ENCODE results near the gene MRPL53.
"Not testable (repeated sequence)": the region's sequence is repeated elsewhere in the genome, so short reads cannot be mapped to it uniquely, and the experiment has no call there.

Gene MRPL53

GRCh38 chr2:74474899-74475298 is 2.4 kb upstream of the MRPL53 start:
- DNase-seq (ENCODE audit: low read depth in 2 of 2): peak; percentile 11 to 23
- peak; percentile 23 for TF ChIP-seq CTCF (IDR thresholded peaks at IDR 0.05; ENCODE audit: low read depth, low read length)

GRCh38 chr2:74474481-74474880 is 2.0 kb upstream of the MRPL53 start:
- DNase-seq (ENCODE audit: low read depth in 2 of 2): no peak
- no peak for TF ChIP-seq CTCF (IDR thresholded peaks at IDR 0.05; ENCODE audit: low read depth, low read length)
- H3K4me3 ChIP-seq (replicated peaks in 1 of 2; ENCODE audit: low read depth in 2 of 2, low read length in 2 of 2): no peak overlapping the region

More at GRCh38 chr2:74474899-74475298, 2.4 kb upstream of the MRPL53 start:
- H3K4me3 ChIP-seq (replicated peaks in 1 of 2; ENCODE audit: low read depth in 2 of 2, low read length in 2 of 2): no peak overlapping the region

- peak in 1 of 2 donors; percentile 26 for DNase-seq (ENCODE audit: low read depth in 2 of 2)
- peak overlapping the region; percentile 67 to 81 for H3K4me3 ChIP-seq (replicated peaks in 1 of 2; ENCODE audit: low read depth in 2 of 2, low read length in 2 of 2)
- TF ChIP-seq CTCF (IDR thresholded peaks at IDR 0.05; ENCODE audit: low read depth, low read length): no peak
Measured at GRCh38 chr2:74472945-74473258, 422 bp upstream of the MRPL53 start.

GRCh38 chr2:74471332-74472065 is 981 bp downstream of the MRPL53 start:
- H3K4me3 ChIP-seq (replicated peaks in 1 of 2; ENCODE audit: low read depth in 2 of 2, low read length in 2 of 2): peak overlapping the region; percentile 67 to 81
- DNase-seq (ENCODE audit: low read depth in 2 of 2): peak in 1 of 2 donors; percentile 15
- TF ChIP-seq CTCF (IDR thresholded peaks at IDR 0.05; ENCODE audit: low read depth, low read length): no peak

GRCh38 chr2:74470742-74471141 is 1.7 kb downstream of the MRPL53 start:
- DNase-seq (ENCODE audit: low read depth in 2 of 2); H3K4me3 ChIP-seq (replicated peaks in 1 of 2; ENCODE audit: low read depth in 2 of 2, low read length in 2 of 2): not testable (repeated sequence)

GRCh38 chr2:74464406-74464805 is 8.1 kb downstream of the MRPL53 start:
- peak overlapping the region; percentile 86 to 88 for H3K4me3 ChIP-seq (replicated peaks in 1 of 2; ENCODE audit: low read depth in 2 of 2, low read length in 2 of 2)
- TF ChIP-seq CTCF (IDR thresholded peaks at IDR 0.05; ENCODE audit: low read depth, low read length): no peak
- peak in 1 of 2 donors; percentile 20 for DNase-seq (ENCODE audit: low read depth in 2 of 2)

- TF ChIP-seq CTCF (IDR thresholded peaks at IDR 0.05; ENCODE audit: low read depth, low read length): no peak
- H3K4me3 ChIP-seq (replicated peaks in 1 of 2; ENCODE audit: low read depth in 2 of 2, low read length in 2 of 2): no peak overlapping the region
- no peak for DNase-seq (ENCODE audit: low read depth in 2 of 2)
Measured at GRCh38 chr2:74462786-74463105, 9.7 kb downstream of the MRPL53 start.
